Pancreas (tissue), 10 donors: ENCODE results near the gene RALGDS. TPM values are rescaled to one million over a fixed set of nuclear protein-coding genes. Genes with fewer than 3 reads are reported as not detected.

Experiments
- ATAC-seq, 4 donors: fragments of 200-7000 bp; cut with Tn5 transposase; one replicate each; pipeline versions ENCODE4 v1.8.0 to v1.9.1; 2020; ENCODE audit warnings: mild to moderate bottlenecking in 4 of 4, moderate library complexity in 4 of 4
- DNase-seq, 6 donors: peaks; one replicate each; pipeline ENCODE4 v3.0.0-alpha.2; 2020
- FAIRE-seq: peaks from 2 replicates; lab custom pipeline; 2012; peaks lifted over from hg19 to GRCh38; lab: Jason Lieb, UNC
- H3K27ac ChIP-seq, 4 donors: fragments of 200-600 bp; sonication (generic); 1 replicate in 3 of 4; 2 replicates in 1 of 4; pipeline versions ENCODE4 v1.5.0 to v1.8.0; 2020
- H3K27me3 ChIP-seq, 4 donors: fragments of 200-600 bp; one replicate each; pipeline ENCODE4 v1.8.0; 2021
- H3K36me3 ChIP-seq, 3 donors: fragments of 200-600 bp; sonication (generic) in 1 of 3; one replicate each; pipeline versions ENCODE4 v1.5.0 to v1.8.0; 2020 to 2021
- H3K4me1 ChIP-seq, 3 donors: fragments of 200-600 bp; one replicate each; pipeline ENCODE4 v1.8.0; 2021
- H3K4me3 ChIP-seq, 4 donors: fragments of 200-600 bp; sonication (generic) in 2 of 4; one replicate each; pipeline versions ENCODE4 v1.5.0 to v1.8.0; 2020 to 2021
- H3K9me3 ChIP-seq, 4 donors: fragments of 200-600 bp; one replicate each; pipeline ENCODE4 v1.8.0; 2021
- WGBS, 2 donors: extraction: QIAGEN DNeasy Blood & Tissue Kit; methylation state at CpG; one replicate each; pipeline ENCODE4 v1.1.7; 2013; 5-methylcytosine and 5-hydroxymethylcytosine counted together
- intact Hi-C, 3 donors: fragments of 100-400 bp; cut with DNase I; formaldehyde crosslinking; loops; one replicate each; pipeline versions ENCODE4 v1.11.1 to v1.14.2; 2022
- polyA plus RNA-seq, 2 donors: library from polyadenylated mRNA; stranded (reverse); fragments of 200-250 nt; gene quantifications; one replicate each; pipeline ENCODE4 v1.2.3, GENCODE V29; 2013
- total RNA-seq, 6 donors: library from RNA; stranded (reverse); fragmentation: NEBNext Ultra II Directional in 4 of 6; extraction: Animal tissue kit (Norgen Biotek cat#: 25700) in 4 of 6; gene quantifications; one replicate each; pipeline versions ENCODE4 v1.2.1 to v1.2.4, GENCODE V29; 2021 to 2023
- TF ChIP-seq, protein P1 (sequence below), 4 donors: fragments of 200-600 bp; sonication (generic) in 3 of 4; IDR thresholded peaks; one replicate each; pipeline versions ENCODE4 v1.5.0 to v1.8.0; 2021; ENCODE audit warnings: antibody characterized with exemption in 4 of 4
- donor health status: healthy with polysubstance abuse.
- donor health status: DM: no; HTN: no; CAD: no; lungs with moderate emphysema.
- donor health status: DM: no; HTN: no; CAD: no.
- donor health status: control.
- donor health status: control.
- donor health status: Bipolar disorder and iron deficiency.
- donor health status: DM: yes; HTN: yes; CAD: no.
- donor health status: DM: no; HTN: no; CAD: no.
- donor health status: DM: no; HTN: no; CAD: no.
- donor health status: DM: yes; HTN: yes; CAD: no.

The RALGDS gene
- total and polyA plus RNA-seq, 8 donors: 16.1 to 69.7 (median 20.5) TPM

DNA sequence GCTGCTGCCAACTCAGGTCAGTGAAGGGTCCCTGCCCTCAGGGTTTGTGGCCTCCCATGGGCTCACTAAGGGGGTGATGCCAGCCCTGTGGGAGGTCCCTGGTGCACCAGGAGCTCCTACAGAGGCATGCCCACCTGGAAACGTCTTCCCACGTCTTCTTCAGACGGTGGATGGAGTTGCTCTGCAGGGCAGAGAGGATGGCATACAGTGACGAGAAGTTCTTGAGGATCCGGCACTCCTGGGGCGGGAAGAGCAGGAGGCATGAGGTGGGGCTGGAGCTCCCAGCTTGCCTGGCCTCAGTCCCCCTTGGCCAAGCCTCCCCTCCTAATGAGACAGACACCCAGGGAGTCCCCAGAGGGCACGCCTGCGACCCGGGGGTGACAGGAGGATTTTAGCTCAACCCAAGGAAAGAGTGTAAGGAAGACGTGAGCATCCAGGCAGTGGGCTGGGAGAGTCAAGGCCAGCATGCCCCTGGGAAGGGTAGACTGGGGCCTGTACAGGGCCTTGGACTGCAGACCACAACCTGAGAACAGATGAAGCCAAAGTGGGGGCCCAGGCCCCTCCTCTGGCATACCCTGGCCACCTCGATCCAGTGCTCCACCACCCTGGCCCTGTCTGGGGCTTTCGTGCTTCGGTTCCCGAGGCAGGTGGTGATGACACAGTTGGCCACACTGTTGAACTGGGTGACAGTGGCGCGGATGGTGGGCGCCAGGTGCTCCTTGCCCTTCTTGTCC is 14.4 kb downstream of the RALGDS start:
- H3K36me3 ChIP-seq: peaks cover 4 to 69% (median 47%) of the 10 kb centered on the region in 3 donors
- no peaks in the 10 kb centered on the region for H3K4me1 ChIP-seq
- ATAC-seq (no peak), DNase-seq (peak in 3 of 6 donors; percentile 11 to 43 (median 24)), FAIRE-seq (no peak)
- no peaks in the 10 kb centered on the region for H3K9me3 ChIP-seq
- 93 to 94% methylated on average over 17 of the region's 17 CpGs for WGBS, 2 donors
- TF ChIP-seq, protein P1, sequence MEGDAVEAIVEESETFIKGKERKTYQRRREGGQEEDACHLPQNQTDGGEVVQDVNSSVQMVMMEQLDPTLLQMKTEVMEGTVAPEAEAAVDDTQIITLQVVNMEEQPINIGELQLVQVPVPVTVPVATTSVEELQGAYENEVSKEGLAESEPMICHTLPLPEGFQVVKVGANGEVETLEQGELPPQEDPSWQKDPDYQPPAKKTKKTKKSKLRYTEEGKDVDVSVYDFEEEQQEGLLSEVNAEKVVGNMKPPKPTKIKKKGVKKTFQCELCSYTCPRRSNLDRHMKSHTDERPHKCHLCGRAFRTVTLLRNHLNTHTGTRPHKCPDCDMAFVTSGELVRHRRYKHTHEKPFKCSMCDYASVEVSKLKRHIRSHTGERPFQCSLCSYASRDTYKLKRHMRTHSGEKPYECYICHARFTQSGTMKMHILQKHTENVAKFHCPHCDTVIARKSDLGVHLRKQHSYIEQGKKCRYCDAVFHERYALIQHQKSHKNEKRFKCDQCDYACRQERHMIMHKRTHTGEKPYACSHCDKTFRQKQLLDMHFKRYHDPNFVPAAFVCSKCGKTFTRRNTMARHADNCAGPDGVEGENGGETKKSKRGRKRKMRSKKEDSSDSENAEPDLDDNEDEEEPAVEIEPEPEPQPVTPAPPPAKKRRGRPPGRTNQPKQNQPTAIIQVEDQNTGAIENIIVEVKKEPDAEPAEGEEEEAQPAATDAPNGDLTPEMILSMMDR (IDR thresholded peaks at IDR 0.05): no peak
- no peak overlapping the region for H3K4me3 ChIP-seq
- intact Hi-C loops: loop anchor here in 1 of 3 donors (5.0 kb wide), 1 partner anchor 36 kb away; no protein-coding TSS in a partner anchor
- H3K27me3 ChIP-seq: no peaks in the 10 kb centered on the region
- H3K27ac ChIP-seq: no peak overlapping the region

GRCh38 chr9:133105461-133105770 is 15.6 kb downstream of the RALGDS start:
- intact Hi-C loops: loop anchor here in 1 of 3 donors (5.0 kb wide), 1 partner anchor 37 kb away; no protein-coding TSS in a partner anchor
- H3K36me3 ChIP-seq: peaks cover 9 to 79% (median 60%) of the 10 kb centered on the region in 3 donors
- no peak for FAIRE-seq
- no peaks in the 10 kb centered on the region for H3K4me1 ChIP-seq
- 89 to 91% methylated on average over 7 of the region's 7 CpGs for WGBS, 2 donors
- TF ChIP-seq, protein P1 (IDR thresholded peaks at IDR 0.05): no peak
- H3K27ac ChIP-seq: no peak overlapping the region
- no peaks in the 10 kb centered on the region for H3K27me3 ChIP-seq
- H3K9me3 ChIP-seq: no peaks in the 10 kb centered on the region
- peak in 4 of 6 donors; percentile 13 to 55 (median 32) for DNase-seq
- H3K4me3 ChIP-seq: no peak overlapping the region
- ATAC-seq: no peak

DNA sequence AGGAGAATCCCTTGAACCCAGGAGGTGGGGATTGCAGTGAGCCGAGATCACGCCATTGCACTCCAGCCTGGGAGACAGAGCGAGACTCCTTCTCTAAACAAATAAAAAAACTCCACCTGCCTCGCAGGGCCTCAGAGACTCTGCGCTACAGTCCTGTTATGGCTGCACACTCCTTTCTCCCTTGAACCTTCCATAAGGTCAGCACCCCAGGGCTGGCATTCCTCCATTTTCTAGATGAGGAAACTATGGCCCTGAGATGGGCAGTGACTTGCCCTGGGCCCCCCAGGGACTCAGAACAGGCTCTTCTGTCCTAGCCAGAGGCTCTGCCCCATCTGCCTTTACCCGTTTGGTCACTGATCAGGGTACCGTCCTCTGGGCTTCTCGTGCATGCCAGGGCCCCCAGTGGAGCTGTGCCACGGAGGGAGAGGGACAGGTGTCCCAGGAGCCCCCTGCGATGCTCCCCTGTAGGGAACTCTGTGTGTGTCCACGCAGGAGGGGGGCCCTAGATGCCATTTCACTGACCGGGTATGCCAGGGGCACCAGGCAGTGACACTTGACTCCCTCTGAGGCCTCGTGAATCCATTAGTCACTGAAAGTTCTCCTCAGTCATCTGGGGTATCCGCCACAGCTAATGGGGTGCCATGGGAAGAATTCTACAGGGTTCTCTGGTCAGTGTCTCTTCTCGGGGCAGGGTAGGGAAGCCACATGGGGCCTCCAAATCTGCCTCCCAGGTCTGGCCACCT is 16.2 kb downstream of the RALGDS start:
- intact Hi-C loops: loop anchor here in 2 of 3 donors (5.0 kb wide), 2 partner anchors 37 to 63 kb away; no protein-coding TSS in a partner anchor
- H3K36me3 ChIP-seq: peaks cover 9 to 79% (median 65%) of the 10 kb centered on the region in 3 donors
- H3K9me3 ChIP-seq: no peaks in the 10 kb centered on the region
- WGBS, 2 donors: 86 to 90% methylated on average over 15 of the region's 15 CpGs
- TF ChIP-seq, protein P1 (IDR thresholded peaks at IDR 0.05): no peak
- DNase-seq (peak in 4 of 6 donors; percentile 14 to 59 (median 40)), ATAC-seq (no peak), FAIRE-seq (no peak)
- H3K27ac ChIP-seq: no peak overlapping the region
- no peaks in the 10 kb centered on the region for H3K4me1 ChIP-seq
- no peaks in the 10 kb centered on the region for H3K27me3 ChIP-seq
- no peak overlapping the region for H3K4me3 ChIP-seq

GRCh38 chr9:133103987-133104505 is 17.0 kb downstream of the RALGDS start:
- no peaks in the 10 kb centered on the region for H3K27me3 ChIP-seq
- H3K27ac ChIP-seq: no peak overlapping the region
- FAIRE-seq: no peak
- peak in 4 of 6 donors; percentile 16 to 62 (median 48) for DNase-seq
- 85 to 92% methylated on average over 12 of the region's 12 CpGs for WGBS, 2 donors
- peak in 1 of 4 donors; percentile 3 for ATAC-seq
- peaks cover 8 to 81% (median 65%) of the 10 kb centered on the region in 3 donors for H3K36me3 ChIP-seq
- no peaks in the 10 kb centered on the region for H3K4me1 ChIP-seq
- intact Hi-C loops: loop anchor here in 1 of 3 donors (2.0 to 5.0 kb wide), 2 partner anchors 41 to 62 kb away; no protein-coding TSS in a partner anchor
- H3K4me3 ChIP-seq: no peak overlapping the region
- TF ChIP-seq, protein P1 (IDR thresholded peaks at IDR 0.05): no peak
- no peaks in the 10 kb centered on the region for H3K9me3 ChIP-seq
